GM21360 (cell line): ENCODE measurements around the gene ETAA1.

Experiments
- ATAC-seq: cut with Tn5 transposase; IDR thresholded peaks from one replicate; pipeline ENCODE4 v1.9.1; 2021; ENCODE audit warnings: mild to moderate bottlenecking, moderate library complexity; ENCODE audit not compliant: unreplicated experiment

The ETAA1 gene

GRCh38 chr2:67397143-67397986 lies at the start of gene ETAA1:
TSS of gene ETAA1 (plus strand) at chr2:67397333. CDS start at chr2:67397449, 116 bp downstream.
- ATAC-seq = peak; percentile 99

- ATAC-seq = no peak
Measured at GRCh38 chr2:67366832-67367412, 30.2 kb upstream of the ETAA1 start.

GRCh38 chr2:67374481-67374880 lies 22.7 kb upstream of the ETAA1 start:
- ATAC-seq = no peak

- no peak for ATAC-seq
Measured at GRCh38 chr2:67374949-67375348, 22.2 kb upstream of the ETAA1 start.

GRCh38 chr2:67378555-67378954 lies 18.6 kb upstream of the ETAA1 start:
- no peak for ATAC-seq

- no peak for ATAC-seq
Measured at GRCh38 chr2:67379048-67379447, 18.1 kb upstream of the ETAA1 start.

- no peak for ATAC-seq
Measured at GRCh38 chr2:67384123-67384822, 12.9 kb upstream of the ETAA1 start.

- no peak for ATAC-seq
Measured at GRCh38 chr2:67388680-67389079, 8.5 kb upstream of the ETAA1 start.

GRCh38 chr2:67389286-67389685 lies 7.8 kb upstream of the ETAA1 start:
- ATAC-seq = no peak

- ATAC-seq = no peak
Measured at GRCh38 chr2:67389788-67390187, 7.3 kb upstream of the ETAA1 start.

GRCh38 chr2:67393237-67393636 lies 3.9 kb upstream of the ETAA1 start:
- no peak for ATAC-seq

- no peak for ATAC-seq
Measured at GRCh38 chr2:67394734-67395133, 2.4 kb upstream of the ETAA1 start.

- ATAC-seq = no peak
Measured at GRCh38 chr2:67399144-67399543, 2.0 kb downstream of the ETAA1 start.

- ATAC-seq = no peak
Measured at GRCh38 chr2:67399831-67400489, 2.8 kb downstream of the ETAA1 start.

GRCh38 chr2:67400560-67401485 lies 3.7 kb downstream of the ETAA1 start:
- ATAC-seq = no peak

GRCh38 chr2:67408346-67408745 lies 11.2 kb downstream of the ETAA1 start:
- no peak for ATAC-seq

- no peak for ATAC-seq
Measured at GRCh38 chr2:67412424-67412823, 15.3 kb downstream of the ETAA1 start.

- ATAC-seq = no peak
Measured at GRCh38 chr2:67414867-67415266, 17.7 kb downstream of the ETAA1 start.

- ATAC-seq = no peak
Measured at GRCh38 chr2:67416136-67416535, 19.0 kb downstream of the ETAA1 start.

GRCh38 chr2:67423489-67423888 lies 26.4 kb downstream of the ETAA1 start:
- ATAC-seq = no peak
